GM08714 (cell line): ENCODE data around the gene SYNPO.
A peak's percentile ranks its signal among the peaks of the same experiment; 100 is the strongest.

Source experiments
- H3K4me3 ChIP-seq: fragments of 200-500 bp; sonication (Bioruptor generic); 2 replicates; pipeline ENCODE4 v1.5.1; 2014; ENCODE audit warnings: mild to moderate bottlenecking, low read length, inconsistent platforms
- ZNF274 ChIP-seq: IDR thresholded peaks from 2 replicates; pipeline ENCODE4 v1.6.1; 2012; ENCODE audit warnings: mild to moderate bottlenecking, low read depth, low read length

SYNPO gene

GRCh38 chr5:150613991-150614660 lies 26.3 kb upstream of the SYNPO start:
- no peak overlapping the region for H3K4me3 ChIP-seq

GRCh38 chr5:150614661-150615060 lies 25.8 kb upstream of the SYNPO start:
- no peak overlapping the region for H3K4me3 ChIP-seq
- TF ChIP-seq ZNF274, result no peak

More at GRCh38 chr5:150613991-150614660, 26.3 kb upstream of the SYNPO start:
- TF ChIP-seq ZNF274, result no peak

GRCh38 chr5:150615141-150615699 lies 25.2 kb upstream of the SYNPO start:
- TF ChIP-seq ZNF274, result no peak
- no peak overlapping the region for H3K4me3 ChIP-seq

GRCh38 chr5:150616024-150616470 lies 24.4 kb upstream of the SYNPO start:
- TF ChIP-seq ZNF274, result no peak
- H3K4me3 ChIP-seq, result no peak overlapping the region

GRCh38 chr5:150616506-150616905 lies 24.0 kb upstream of the SYNPO start:
- no peak for TF ChIP-seq ZNF274
- no peak overlapping the region for H3K4me3 ChIP-seq

GRCh38 chr5:150618163-150618562 lies 22.3 kb upstream of the SYNPO start:
- no peak for TF ChIP-seq ZNF274
- H3K4me3 ChIP-seq, result no peak overlapping the region

GRCh38 chr5:150618588-150619281 lies 21.7 kb upstream of the SYNPO start:
- H3K4me3 ChIP-seq, result no peak overlapping the region
- TF ChIP-seq ZNF274, result no peak

GRCh38 chr5:150619359-150620230 lies 20.9 kb upstream of the SYNPO start:
- TF ChIP-seq ZNF274, result no peak

GRCh38 chr5:150621301-150621700 lies 19.2 kb upstream of the SYNPO start:
- H3K4me3 ChIP-seq, result no peak overlapping the region
- TF ChIP-seq ZNF274, result no peak

More at GRCh38 chr5:150619359-150620230, 20.9 kb upstream of the SYNPO start:
- H3K4me3 ChIP-seq, result no peak overlapping the region

GRCh38 chr5:150622157-150622556 lies 18.3 kb upstream of the SYNPO start:
- H3K4me3 ChIP-seq, result no peak overlapping the region
- no peak for TF ChIP-seq ZNF274

GRCh38 chr5:150623152-150623877 lies 17.1 kb upstream of the SYNPO start:
- no peak overlapping the region; the same call in 1 of the 2 replicates for H3K4me3 ChIP-seq
- TF ChIP-seq ZNF274, result no peak

- TF ChIP-seq ZNF274, result no peak
- H3K4me3 ChIP-seq, result peak overlapping the region; percentile 27; the same call in 1 of the 2 replicates
These were observed 16.6 kb upstream of the SYNPO start for GRCh38 chr5:150623878-150624216.

- H3K4me3 ChIP-seq, result peak overlapping the region; percentile 86
- no peak for TF ChIP-seq ZNF274
These were observed 15.9 kb upstream of the SYNPO start for GRCh38 chr5:150624334-150625163.
